SU-DHL-6 (cell line): ENCODE measurements around the gene MBD3.

Source experiments
- EZH2phosphoT487 ChIP-seq: fragments of 200-600 bp; sonication (generic), shearing (Covaris generic); conservative IDR thresholded peaks from 2 replicates; pipeline ENCODE4 v1.6.1; 2018; ENCODE audit warnings: mild to moderate bottlenecking, antibody characterized with exemption, low read length, moderate library complexity, mixed read lengths
- TF ChIP-seq, protein P1 (sequence below): fragments of 200-600 bp; sonication (generic); IDR thresholded peaks from one replicate; pipeline ENCODE4 v1.5.1; 2017; ENCODE audit warnings: antibody characterized with exemption, mild to moderate bottlenecking, low read length, moderate library complexity; ENCODE audit not compliant: insufficient read depth, poor library complexity, severe bottlenecking

DNA sequence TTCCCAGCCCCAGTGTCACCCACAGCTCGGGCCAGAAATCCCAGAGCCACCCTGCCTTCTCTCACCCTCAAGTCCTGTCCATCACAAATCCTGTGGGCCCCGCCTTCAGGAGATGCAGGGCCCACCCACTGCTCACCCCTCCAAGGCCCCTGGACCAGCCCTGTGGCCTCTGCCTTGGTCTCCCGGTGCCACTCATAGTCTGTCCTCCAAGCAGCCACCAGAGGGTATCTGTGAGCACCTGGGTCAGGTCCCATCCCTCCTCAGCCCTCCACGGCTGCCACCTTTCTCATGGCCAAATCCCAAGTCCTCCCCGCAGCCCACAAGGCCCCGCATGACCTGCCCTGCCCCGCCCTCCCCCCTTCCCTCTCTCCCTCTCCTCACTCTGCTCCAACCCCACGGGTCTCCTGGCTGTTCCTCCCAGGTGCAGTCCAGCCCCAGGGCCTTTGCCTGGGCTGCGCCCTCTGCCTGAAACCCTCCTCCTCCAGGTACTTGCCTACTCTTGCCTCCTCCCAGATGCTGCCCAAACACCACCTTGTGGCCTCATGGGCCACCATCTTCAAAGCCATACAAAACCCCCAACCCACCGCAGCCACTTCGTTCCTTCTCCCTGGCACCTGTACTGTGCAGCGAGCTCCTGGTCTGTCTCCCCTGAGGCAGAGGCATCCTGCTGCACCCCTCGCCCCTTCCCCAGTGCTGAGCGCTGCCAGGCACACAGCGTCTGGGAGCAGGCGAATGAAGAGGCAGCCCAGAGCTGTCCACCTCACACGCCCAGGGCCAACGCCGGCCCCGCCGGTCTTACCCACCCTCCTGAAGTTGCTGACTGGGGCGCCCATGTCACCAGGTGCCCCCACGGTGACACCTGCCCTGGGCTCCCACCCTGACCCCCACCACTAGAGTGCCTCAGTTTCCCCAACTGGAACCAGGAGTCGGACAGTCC is 25.8 kb upstream of the MBD3 start:
- TF ChIP-seq, protein P1, sequence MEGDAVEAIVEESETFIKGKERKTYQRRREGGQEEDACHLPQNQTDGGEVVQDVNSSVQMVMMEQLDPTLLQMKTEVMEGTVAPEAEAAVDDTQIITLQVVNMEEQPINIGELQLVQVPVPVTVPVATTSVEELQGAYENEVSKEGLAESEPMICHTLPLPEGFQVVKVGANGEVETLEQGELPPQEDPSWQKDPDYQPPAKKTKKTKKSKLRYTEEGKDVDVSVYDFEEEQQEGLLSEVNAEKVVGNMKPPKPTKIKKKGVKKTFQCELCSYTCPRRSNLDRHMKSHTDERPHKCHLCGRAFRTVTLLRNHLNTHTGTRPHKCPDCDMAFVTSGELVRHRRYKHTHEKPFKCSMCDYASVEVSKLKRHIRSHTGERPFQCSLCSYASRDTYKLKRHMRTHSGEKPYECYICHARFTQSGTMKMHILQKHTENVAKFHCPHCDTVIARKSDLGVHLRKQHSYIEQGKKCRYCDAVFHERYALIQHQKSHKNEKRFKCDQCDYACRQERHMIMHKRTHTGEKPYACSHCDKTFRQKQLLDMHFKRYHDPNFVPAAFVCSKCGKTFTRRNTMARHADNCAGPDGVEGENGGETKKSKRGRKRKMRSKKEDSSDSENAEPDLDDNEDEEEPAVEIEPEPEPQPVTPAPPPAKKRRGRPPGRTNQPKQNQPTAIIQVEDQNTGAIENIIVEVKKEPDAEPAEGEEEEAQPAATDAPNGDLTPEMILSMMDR = peak; percentile 16
- TF ChIP-seq EZH2phosphoT487 = no peak
